Right ventricle myocardium superior (tissue), 1 donor: ENCODE measurements around the gene COA1. TPM values are rescaled to one million over a fixed set of nuclear protein-coding genes. Genes with fewer than 3 reads are reported as not detected.

Experiments
- ATAC-seq: fragments of 200-7000 bp; cut with Tn5 transposase; one replicate; pipeline ENCODE4 v1.9.1; 2020; ENCODE audit warnings: mild to moderate bottlenecking; ENCODE audit not compliant: poor library complexity
- DNase-seq: peaks from one replicate; pipeline ENCODE4 v3.0.0-alpha.2; 2020
- intact Hi-C: fragments of 100-400 bp; cut with DNase I; formaldehyde crosslinking; loops from one replicate; pipeline ENCODE4 v1.11.2; 2022
- total RNA-seq: library from RNA; stranded (reverse); fragmentation: NEBNext Ultra II Directional; extraction: Animal tissue kit (Norgen Biotek cat#: 25700); gene quantifications from one replicate; pipeline ENCODE4 v1.2.1, GENCODE V29; 2021
- donor health status: DM: no; HTN: yes; CAD: no; lungs with severe emphysema.

Gene COA1
- total RNA-seq, 1 donor from 2014 or later: 66.4 TPM

- no peak for ATAC-seq
- DNase-seq: no peak
- intact Hi-C loops: no loop called here
These were observed 31.5 kb upstream of the COA1 start for GRCh38 chr7:43760861-43761260.

- ATAC-seq (peak; percentile 89), DNase-seq (peak; percentile 50)
- intact Hi-C loops: no loop called here
These were observed 29.7 kb upstream of the COA1 start for GRCh38 chr7:43758822-43759683.

- ATAC-seq (peak; percentile 92), DNase-seq (peak; percentile 85)
- intact Hi-C loops: no loop called here
These were observed 28.9 kb upstream of the COA1 start, which contains the start of gene BLVRA for GRCh38 chr7:43758029-43758821. BLVRA (plus strand) TSS chr7:43758680; CDS start chr7:43771159, 12,479 bp downstream.

GRCh38 chr7:43757073-43757720, 27.9 kb upstream of the COA1 start:
- DNase-seq: no peak
- intact Hi-C loops: no loop called here
- ATAC-seq: no peak

- no peak for DNase-seq
- no peak for ATAC-seq
- intact Hi-C loops: no loop called here
These were observed 27.2 kb upstream of the COA1 start for GRCh38 chr7:43756368-43757072.

- DNase-seq: no peak
- intact Hi-C loops: no loop called here
- ATAC-seq: no peak
These were observed 25.3 kb upstream of the COA1 start for GRCh38 chr7:43754596-43754995.

GRCh38 chr7:43753843-43754242, 24.5 kb upstream of the COA1 start:
- intact Hi-C loops: no loop called here
- ATAC-seq (no peak), DNase-seq (no peak)

- intact Hi-C loops: no loop called here
- DNase-seq (no peak), ATAC-seq (no peak)
These were observed 24.0 kb upstream of the COA1 start for GRCh38 chr7:43753271-43753810.

- DNase-seq (no peak), ATAC-seq (no peak)
- intact Hi-C loops: no loop called here
These were observed 23.1 kb upstream of the COA1 start for GRCh38 chr7:43752411-43752810.

GRCh38 chr7:43750016-43750887, 20.9 kb upstream of the COA1 start:
- DNase-seq: peak; percentile 52
- intact Hi-C loops: no loop called here

GRCh38 chr7:43749383-43749940, 20.1 kb upstream of the COA1 start:
- DNase-seq: no peak
- ATAC-seq: no peak
- intact Hi-C loops: no loop called here

More at GRCh38 chr7:43750016-43750887, 20.9 kb upstream of the COA1 start:
- ATAC-seq: peak; percentile 41

- intact Hi-C loops: no loop called here
- DNase-seq: no peak
- no peak for ATAC-seq
These were observed 18.2 kb upstream of the COA1 start for GRCh38 chr7:43747328-43748105.

- ATAC-seq: no peak
- intact Hi-C loops: no loop called here
- DNase-seq: no peak
These were observed 13.4 kb upstream of the COA1 start for GRCh38 chr7:43742692-43743091.

GRCh38 chr7:43737467-43738127, 8.3 kb upstream of the COA1 start:
- ATAC-seq: no peak
- intact Hi-C loops: no loop called here
- DNase-seq: no peak

GRCh38 chr7:43735802-43736603, 6.7 kb upstream of the COA1 start:
- DNase-seq: no peak
- no peak for ATAC-seq
- intact Hi-C loops: no loop called here
